HG02970 (cell line): ENCODE measurements around the gene FLT3LG.
A peak's percentile ranks its signal among the peaks of the same experiment; 100 is the strongest.
"Not testable (repeated sequence)": the region's sequence is repeated elsewhere in the genome, so short reads cannot be mapped to it uniquely, and the experiment has no call there.

ENCODE experiments used
- ATAC-seq: cut with Tn5 transposase; IDR thresholded peaks from one replicate; pipeline ENCODE4 v1.9.1; 2021; ENCODE audit warnings: mild to moderate bottlenecking, moderate library complexity, moderate number of reproducible peaks; ENCODE audit not compliant: unreplicated experiment, low FRiP score

The FLT3LG gene

DNA sequence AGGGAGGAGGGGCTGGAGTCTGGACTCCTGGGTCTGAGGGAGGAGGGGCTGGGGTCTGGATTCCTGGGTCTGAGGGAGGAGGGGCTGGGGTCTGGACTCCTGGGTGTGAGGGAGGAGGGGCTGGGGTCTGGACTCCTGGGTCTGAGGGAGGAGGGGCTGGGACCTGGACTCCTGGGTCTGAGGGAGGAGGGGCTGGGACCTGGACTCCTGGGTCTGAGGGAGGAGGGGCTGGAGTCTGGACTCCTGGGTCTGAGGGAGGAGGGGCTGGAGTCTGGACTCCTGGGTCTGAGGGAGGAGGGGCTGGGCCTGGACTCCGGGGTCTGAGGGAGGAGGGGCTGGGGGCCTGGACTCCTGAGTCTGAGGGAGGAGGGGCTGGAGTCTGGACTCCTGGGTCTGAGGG, 12.9 kb upstream of the FLT3LG start:
- ATAC-seq, result not testable (repeated sequence)

DNA sequence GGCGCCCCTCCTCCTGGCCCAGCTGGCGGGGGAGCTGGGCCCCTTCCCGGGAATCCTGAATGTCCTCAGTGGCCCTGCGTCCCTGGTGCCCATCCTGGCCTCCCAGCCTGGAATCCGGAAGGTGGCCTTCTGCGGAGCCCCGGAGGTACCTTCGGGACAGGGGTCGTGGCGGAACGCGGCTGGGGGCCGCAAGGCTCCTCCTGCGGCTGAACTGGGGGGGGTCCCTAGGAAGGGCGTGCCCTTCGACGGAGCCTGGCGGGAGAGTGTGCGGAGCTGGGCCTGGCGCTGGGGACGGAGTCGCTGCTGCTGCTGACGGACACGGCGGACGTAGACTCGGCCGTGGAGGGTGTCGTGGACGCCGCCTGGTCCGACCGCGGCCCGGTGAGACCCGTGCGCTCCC, 12.4 kb upstream of the FLT3LG start:
- no peak for ATAC-seq

DNA sequence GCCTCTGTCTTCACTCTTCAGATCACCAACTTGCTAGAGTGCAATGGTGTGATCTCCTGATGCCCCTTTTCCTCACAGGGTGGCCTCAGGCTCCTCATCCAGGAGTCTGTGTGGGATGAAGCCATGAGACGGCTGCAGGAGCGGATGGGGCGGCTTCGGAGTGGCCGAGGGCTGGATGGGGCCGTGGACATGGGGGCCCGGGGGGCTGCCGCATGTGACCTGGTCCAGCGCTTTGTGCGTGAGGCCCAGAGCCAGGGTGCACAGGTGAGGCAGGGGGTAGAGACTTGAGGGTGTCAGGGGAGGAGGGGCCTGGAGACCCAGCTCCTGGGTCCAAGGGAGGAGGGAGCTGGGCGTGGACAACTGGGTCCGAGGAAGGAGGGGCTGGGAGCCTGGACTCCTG, 11.5 kb upstream of the FLT3LG start:
- ATAC-seq, result no peak

DNA sequence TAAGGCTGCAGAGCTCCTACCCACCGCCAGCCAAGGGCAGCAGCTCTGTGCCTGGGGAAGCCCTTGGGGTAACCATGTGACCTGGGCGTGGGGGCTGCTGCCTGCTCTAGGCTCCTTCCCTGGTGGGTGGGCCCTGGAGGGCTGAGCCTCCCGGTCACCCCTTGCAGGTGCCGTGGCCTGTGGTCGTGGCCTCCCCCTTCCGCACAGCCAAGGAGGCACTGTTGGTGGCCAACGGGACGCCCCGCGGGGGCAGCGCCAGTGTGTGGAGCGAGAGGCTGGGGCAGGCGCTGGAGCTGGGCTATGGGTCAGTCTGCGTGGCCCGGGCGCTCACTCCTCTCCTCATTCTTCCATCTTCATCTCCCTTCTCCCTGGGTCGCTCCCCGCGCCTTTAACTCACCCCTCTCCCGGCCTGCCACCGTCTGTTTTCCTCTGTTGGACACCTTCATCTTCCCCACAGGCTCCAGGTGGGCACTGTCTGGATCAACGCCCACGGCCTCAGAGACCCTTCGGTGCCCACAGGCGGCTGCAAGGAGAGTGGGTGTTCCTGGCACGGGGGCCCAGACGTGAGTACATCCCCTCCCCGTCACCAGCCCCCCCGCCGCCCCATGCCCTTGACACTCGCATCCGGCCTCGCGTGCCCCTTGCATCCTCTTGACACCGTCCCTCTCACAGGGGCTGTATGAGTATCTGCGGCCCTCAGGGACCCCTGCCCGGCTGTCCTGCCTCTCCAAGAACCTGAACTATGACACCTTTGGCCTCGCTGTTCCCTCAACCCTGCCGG, 9.9 kb upstream of the FLT3LG start:
- no peak for ATAC-seq

DNA sequence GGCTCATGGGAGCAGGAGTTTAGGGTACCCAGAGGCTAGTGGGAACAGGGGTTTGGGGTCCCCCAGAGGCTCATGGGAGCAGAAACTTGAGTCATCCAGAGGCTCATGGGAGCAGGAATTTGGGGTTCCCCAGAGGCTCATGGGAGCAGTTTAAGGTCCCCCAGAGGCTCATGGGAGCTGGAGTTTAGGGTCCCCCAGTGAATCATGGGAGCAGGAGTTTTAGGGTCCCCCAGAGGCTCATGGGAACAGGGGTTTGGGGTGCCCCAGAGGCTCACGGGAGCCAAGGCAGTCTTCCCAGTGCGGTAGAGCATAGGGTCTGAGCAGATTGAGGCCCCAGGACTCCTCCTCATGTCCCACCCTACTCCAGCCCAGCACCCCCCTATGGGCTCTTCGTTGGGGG, 8.6 kb upstream of the FLT3LG start:
- no peak for ATAC-seq

DNA sequence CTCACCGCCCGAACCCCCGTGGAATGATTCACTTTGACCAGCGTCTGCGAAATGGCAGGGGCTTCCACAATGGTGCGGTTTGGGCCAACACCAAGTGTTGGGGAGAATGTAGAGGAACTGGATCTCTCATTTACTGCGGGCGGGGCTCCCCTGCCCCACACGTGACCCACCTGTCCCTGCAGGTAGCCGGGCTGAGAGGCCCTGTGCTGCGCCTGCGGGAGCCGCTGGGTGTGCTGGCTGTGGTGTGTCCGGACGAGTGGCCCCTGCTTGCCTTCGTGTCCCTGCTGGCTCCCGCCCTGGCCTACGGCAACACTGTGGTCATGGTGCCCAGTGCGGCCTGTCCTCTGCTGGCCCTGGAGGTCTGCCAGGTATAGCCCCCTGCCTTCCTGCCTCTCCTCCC, 5.8 kb upstream of the FLT3LG start:
- no peak for ATAC-seq

DNA sequence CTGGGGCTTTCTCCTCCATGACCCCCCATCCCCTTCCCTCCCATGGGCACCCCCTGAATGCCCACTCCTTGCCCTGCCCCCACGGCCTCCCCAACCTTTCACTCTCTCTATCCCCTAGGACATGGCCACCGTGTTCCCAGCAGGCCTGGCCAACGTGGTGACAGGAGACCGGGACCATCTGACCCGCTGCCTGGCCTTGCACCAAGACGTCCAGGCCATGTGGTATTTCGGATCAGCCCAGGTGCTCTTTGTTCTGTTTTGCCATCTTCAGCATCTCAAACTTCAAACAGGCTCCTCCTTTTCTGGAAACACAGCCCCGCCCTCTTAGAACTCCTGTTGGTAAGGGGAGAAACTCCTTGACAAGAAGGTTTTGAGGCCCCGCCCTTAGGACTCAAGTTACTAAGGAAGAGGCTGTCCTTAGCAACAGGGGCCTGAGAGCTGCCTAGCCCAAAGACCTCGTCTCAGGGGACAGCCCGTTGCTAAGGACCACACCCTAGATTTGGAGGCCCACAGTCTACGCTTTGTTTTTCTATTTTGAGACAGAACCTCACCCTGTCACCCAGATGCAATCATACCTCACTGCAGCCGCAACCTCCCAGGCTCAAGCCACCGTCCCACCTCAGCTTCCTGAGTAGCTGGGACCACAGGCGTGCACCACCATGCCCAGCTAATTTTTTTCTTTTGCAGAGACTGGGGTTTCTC, 5.1 kb upstream of the FLT3LG start:
- ATAC-seq, result peak; percentile 45

DNA sequence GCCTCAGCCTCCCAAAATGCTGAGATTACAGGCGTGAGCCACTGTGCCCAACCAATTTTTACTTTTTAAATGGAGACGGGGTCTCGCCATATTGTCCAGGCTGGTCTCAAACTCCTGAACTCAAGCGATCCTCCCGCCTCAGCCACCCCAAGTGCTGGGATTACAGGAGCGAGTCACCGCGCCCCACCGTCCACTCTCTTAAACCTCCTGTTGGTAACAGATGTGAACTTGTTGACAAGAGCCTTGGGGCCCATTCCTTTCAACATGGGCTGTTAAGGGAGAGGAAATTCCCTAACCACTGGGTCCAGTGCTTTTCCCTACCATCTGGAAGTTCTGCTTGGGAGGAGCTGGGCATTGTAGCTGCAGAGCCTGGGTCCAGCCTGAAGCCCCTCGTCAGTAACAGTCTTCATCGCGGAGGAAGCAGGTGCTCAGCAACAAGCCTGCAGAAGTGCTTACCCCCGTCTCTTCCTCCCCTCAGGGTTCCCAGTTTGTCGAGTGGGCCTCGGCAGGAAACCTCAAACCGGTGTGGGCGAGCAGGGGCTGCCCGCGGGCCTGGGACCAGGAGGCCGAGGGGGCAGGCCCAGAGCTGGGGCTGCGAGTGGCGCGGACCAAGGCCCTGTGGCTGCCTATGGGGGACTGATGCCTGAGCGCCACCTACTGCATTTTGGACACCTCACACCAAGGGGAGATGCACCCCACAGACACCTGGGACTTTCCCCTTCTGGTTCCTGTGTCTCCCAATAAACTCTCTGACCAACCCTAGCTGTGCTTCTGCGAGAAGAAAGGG, 4.0 kb upstream of the FLT3LG start:
- ATAC-seq, result no peak

DNA sequence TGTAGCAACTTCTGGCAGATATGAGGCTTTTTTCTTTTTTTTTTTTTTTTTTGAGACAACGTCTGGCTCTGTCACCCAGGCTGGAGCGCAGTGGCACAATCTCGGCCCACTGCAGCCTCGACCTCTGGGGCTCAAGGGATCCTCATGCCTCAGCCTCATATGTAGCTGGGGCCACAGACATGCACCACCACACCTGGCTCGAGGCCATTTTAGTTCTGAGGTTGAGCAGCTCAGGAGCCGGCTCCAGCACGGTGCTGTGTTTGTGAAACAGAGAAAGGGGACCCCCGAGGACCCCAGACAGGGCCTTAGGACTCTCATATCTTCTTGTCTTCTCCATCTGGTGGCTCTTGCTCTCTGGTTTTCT, 3.4 kb upstream of the FLT3LG start:
- ATAC-seq, result no peak

DNA sequence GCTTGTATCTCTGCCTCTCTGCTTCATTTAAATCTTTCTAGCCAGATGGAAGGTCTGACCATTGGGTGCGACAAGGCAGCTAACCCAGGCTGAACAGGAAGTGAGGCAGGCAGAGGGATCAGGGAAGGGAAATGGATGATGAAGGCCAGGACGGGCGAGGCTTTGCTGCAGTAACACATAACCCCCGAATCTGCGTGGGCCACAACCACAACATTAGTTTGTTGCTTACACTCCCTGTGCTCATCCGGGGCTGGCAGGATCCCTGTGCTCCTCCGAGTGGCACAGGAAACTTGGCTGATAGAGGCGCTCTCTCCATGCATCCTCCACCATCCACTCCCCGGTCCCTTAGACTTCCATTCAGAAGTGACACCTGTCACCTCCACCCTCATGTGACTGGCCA, 1.1 kb upstream of the FLT3LG start:
- no peak for ATAC-seq

DNA sequence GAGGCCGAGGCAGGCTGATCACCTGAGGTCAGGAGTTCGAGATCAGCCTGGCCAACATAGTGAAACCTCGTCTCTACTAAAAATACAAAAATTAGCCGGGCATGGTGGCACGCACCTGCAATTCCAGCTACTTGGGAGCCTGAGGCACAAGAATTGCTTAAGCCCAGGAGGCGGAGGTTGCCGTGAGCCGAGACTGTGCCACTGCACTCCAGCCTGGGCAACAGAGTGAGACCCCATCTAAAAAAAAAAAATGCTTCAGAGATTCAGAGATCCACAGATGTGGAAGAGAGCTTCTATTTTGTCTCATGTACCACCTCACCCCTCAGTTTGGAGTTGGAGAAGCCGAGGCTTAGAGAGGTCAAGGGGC, 531 bp upstream of the FLT3LG start:
- ATAC-seq, result not testable (repeated sequence)

DNA sequence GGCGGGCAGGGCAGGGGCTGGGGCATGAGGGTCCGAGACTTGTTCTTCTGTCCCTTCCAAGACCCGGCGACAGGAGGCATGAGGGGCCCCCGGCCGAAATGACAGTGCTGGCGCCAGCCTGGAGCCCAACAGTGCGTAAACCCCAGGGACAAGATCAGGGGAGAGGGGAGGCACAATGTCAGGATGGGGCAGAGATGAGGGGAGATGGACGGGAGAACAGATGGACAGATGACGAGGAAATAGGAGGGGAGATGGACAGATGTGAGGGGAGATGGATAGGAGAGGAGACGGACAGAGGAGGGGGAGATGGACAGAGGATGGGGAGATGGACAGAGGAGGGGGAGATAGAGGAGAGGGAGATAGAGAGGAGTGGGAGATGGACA, 518 bp downstream of the FLT3LG start:
- ATAC-seq, result no peak

DNA sequence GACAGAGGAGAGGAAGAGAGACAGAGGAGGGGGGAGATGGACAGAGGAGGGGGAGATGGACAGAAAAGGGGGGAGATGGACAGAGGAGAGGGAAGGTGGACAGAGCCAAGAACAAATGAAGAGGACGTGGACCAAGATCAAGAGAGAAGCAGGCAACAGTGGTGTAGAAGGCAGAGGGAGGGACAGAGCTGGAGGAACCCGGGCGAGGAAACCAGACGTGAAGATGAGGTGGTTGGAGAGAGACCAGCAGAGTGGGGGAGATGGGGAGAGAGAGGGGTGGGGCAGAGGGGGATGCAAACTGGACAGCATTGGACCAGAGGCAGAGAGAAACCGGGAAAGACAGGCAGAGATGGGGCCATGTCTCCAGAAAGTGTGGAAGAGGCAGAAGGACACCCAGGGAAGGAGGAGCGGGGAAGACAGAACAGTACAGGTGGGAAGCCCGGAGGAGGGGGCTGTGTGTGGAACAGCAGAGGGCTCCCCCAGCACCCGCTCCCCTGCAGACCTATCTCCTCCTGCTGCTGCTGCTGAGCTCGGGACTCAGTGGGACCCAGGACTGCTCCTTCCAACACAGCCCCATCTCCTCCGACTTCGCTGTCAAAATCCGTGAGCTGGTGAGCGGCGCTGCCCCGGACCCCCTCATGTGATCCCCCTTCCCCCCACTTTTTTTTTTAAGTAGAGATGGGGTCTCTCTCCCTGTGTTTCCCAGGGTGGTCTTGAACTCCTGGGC, 1.3 kb downstream of the FLT3LG start:
- no peak for ATAC-seq

DNA sequence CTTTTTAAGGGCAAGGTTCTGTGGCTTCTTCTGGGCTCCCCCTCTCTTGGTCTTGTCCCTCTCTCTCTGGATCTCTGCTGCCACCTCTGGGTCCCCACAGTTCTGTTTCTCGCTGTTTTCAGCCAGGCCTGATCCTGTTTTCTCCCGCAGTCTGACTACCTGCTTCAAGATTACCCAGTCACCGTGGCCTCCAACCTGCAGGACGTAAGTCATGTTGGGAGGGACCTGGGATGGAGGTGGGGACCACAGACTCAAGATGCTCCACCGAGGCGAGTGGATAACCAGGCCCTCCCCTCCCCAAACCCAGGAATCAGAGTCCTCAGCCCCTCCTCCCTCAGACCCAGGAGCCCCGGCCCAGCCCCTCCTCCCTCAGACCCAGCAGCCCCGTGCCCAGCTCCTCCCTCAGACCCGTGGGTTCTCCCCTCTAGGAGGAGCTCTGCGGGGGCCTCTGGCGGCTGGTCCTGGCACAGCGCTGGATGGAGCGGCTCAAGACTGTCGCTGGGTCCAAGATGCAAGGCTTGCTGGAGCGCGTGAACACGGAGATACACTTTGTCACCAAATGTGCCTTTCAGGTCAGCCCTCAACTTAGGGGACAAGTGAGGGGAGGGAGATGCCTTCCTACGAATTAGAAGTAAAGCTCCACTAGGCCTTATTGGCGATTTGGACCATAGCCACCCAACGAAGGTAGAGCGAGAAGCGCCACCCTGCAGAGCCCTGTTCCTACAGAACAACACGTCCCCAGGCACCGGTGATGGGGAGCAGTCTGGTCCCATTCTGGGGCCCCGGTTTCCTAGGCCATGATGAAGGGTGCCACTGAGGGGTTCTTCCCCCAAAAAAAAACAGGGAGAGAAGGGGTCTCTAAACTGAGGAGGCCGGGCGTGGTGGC, 2.2 kb downstream of the FLT3LG start:
- ATAC-seq, result no peak

DNA sequence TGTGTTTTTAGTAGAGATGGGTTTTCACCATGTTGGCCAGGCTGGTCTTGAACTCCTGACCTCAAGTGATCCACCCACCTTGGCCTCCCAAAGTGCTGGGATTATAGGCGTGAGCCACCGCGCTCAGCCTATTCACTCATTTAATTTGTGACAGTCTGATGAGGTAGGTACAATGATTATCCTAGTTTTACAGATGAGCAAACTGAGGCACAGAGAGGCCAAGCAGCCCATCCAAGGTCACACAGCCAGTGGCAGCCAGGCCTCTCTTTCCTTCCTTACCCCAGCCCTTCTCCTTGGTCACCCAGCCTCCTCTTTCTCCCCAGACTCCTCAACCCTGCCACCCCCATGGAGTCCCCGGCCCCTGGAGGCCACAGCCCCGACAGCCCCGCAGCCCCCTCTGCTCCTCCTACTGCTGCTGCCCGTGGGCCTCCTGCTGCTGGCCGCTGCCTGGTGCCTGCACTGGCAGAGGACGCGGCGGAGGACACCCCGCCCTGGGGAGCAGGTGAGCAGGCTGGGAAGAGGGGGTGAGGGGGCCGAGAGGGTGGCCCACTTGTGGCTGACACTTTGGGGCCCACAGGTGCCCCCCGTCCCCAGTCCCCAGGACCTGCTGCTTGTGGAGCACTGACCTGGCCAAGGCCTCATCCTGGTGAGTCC, 6.1 kb downstream of the FLT3LG start:
- ATAC-seq, result no peak

DNA sequence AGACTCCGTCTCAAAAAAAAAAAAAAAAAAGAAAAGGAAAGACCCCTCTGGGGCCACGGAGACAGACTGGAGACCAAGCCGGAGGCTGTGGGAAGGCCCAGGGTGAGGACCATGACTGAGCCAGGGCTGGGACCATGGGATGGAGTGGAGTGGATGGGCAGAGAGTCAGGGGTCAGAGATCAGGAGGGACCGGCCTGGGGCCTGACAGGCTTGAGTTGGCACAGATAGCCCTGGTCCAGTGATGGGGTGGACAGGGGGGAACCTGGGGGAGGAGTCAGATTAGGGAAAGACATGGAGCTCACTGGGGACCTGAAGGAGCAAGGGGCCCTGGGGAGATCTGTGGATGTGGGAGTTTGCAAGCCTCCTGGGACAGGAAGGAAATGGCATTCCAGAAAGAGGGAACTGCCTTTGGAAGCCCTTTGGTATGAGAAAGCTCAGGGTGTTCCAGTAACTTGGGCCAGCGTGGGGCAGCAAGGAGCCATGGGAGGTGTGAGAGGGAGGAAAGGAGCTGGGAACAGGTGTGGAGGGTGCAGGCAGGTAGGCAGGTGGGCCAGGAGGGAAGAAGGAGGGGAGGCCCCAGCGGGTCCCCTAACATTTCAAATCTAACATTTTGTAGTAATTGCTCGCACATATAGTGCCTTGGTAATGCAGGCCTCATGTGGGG, 7.1 kb downstream of the FLT3LG start:
- ATAC-seq, result no peak

DNA sequence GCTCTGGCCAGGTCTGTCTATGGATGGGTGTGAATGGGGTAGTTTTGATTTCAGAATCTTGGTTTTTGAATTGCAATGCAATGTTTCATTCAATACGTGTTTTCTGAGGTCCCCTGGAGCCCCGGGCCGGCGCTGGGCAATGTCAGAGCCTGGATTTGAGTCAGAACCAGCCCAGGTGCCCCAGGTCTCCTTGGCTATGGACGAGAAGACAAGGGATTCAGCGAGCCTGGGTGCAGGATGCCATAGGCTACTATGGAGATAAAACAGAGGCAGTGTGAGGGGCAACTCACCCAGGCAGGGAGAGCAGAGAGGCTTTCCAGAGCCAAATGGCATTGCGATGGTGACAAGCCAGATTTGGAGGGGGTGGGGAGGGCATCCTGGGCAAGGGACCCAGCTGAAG, 12.2 kb downstream of the FLT3LG start:
- ATAC-seq, result no peak

DNA sequence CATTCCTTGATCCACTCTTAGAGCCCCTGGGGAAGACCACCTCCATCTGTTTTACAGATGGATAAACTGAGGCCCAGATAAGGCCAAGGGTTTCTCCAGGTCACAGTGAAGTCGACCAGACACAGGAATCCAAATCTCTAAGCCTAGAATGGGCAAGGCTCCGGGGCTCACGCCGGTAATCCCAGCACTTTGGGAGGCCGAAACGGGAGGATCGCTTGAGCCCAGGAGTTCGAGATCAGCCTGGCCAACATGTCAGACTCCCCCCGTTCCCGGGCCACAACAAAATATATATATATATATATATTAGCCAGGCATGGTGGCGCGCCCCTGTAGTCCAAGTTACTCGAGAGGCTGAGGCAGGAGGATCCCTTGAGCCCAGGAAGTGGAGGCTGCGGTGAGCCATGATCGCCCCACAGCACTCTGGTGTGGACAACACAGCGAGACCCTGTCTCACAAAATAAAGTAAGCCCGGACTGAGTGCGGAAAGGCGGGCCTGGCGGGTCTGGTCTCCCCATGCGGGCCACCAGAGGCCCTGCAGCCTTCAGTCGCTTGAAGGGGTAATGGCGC, 12.8 kb downstream of the FLT3LG start:
- ATAC-seq, result no peak
